Fibroblast of skin of left quadriceps (primary cell): ENCODE measurements around the gene COX6B2.
A peak's percentile ranks its signal among the peaks of the same experiment; 100 is the strongest.
"Not testable (repeated sequence)": the region's sequence is repeated elsewhere in the genome, so short reads cannot be mapped to it uniquely, and the experiment has no call there.

ENCODE experiments used
- DNase-seq, 2 experiments: peaks; one replicate each; pipeline ENCODE4 v3.0.0-alpha.2; 2013; ENCODE audit warnings: low read depth in 2 of 2

COX6B2 gene, protein sequence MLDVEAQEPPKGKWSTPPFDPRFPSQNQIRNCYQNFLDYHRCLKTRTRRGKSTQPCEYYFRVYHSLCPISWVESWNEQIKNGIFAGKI

DNA sequence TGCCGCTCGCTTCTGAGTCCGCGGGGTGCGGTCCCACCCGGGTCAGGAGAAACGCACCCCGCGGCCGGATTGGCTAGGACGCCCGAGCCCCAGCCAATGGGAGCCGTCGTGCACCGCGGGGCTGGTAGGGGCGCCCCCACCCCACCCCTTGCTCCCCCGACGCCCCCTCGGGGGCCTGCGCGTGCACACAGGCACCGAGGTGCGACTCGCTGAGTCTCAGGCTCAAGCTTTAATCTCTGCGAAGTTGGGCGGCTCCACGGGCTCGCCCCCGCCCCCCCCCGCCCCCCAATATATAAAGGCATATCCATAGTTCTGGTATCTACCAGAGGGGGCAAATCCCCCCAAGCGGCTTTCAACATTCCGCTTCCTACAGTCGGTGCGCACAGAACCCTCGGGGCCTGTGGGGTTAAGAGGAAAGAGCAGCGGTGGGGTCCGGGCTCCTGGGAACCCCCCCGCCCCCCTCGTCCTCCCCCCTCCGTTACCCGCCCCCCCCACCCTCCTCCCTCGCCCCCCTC lies at the start of gene COX6B2:
Gene COX6B2, minus strand, starts transcription at position 22 of the 515 bp plus-strand sequence. CDS start 198 bp downstream, outside the sequence.
- no peak for DNase-seq

DNA sequence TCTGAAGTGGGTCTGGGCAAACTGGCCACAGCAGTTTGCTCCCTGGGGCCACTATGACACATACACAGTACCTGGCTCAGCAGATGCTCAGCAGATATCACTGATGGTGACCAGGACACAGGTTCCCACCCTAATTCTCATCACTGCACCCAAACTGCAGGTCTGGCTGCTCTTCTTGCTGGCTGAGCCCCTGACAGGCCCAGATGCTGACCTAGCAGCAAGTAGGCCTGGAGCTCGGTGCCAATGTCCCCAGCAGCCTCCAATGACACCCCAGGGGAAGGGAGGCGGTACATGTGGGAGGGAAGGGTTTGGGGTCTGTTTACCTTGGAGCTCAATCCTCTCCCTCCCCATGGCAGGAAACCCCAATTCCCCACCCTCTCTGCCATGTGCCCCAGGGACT lies 48.0 kb upstream of the COX6B2 start:
- DNase-seq = no peak

DNA sequence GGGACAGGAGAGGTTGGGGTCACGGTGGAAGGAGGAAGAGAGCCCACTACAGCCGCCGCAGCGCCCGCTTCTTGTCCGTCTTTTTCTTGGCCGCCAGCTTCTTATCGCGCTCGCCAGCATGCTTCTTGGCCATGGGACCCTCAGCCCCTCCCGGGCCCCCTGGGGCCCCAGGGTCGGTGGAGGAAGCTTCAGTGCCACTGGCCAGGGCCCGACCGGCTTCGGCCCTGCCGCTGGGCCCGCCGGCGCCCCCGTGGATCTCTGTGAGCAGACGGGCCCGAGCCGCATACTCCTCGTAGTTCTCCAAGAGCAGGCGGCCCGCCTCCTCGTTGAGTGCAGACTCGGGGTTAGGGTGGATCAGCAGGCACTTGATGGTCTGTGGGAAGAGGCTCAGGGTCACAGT lies 46.9 kb upstream of the COX6B2 start:
- not testable (repeated sequence) for DNase-seq

DNA sequence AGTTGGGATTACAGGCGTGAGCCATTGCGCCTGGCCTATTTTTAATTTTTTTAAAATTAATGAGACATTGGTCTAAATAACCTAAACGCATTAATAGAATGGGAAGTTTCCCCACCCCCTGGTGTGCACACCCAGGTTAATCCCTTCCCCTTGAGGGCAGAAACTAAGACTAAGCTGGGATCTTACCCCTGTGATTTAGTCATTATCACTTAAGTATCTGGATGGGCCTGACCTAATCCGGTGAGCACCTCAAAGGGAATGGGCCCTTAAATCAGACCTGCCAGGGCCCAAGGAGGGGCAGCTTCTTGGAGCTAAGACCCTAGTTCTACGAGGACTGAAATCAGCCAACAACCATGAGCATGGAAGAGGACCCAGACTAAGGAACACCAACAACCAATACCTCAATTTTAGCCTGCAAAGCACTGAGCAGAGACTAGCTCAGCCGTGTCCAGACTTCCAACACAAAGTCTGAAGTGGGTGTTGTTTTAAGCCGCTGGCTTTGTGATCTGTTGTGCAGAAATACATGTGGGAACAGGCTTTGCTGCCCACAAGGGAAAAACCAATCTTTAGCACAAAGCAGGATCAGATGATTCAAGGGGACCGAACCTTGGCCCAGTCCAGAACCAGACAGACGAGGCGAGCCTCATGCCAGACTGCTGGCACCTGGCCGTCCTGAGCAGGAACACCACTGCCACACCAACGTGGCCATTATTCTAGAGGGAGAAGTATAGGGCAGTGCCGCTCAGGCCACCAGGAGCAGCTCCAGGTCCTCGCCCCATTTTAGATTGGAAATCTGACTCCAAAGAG lies 46.0 kb upstream of the COX6B2 start:
- DNase-seq = no peak

DNA sequence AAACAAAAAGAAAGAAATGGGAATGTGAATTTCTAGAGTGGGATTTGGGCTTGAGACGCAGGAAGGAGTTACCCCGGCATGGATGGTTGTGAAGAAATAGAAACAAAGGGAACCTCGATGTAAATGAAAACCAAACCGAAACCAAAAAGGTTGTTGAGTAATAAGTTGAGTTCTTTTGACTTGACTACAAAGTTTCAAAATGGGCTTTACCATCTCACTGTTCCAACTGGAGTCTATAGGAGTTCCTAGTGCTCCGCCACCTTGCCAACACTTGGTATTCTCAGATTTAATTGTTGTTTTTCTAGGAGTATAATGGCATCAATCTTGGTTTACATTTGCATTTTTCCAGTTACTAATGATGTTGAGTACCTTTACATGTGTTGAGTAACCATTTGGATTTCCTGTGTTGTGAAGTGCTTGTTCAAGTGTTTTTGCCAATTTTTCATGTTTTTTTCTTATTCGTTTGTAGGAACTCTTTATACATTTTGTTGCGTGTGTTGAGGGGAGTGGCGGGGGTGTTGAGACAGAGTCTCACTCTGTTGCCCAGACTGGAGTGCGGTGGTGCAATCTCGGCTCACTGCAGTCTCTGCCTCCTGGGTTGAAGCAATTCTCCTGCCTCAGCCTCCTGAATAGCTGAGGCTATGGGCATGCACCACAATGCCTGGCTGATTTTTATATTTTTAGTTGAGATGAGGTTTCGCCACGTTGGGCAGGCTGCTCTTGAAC lies 43.8 kb upstream of the COX6B2 start:
- DNase-seq = no peak

DNA sequence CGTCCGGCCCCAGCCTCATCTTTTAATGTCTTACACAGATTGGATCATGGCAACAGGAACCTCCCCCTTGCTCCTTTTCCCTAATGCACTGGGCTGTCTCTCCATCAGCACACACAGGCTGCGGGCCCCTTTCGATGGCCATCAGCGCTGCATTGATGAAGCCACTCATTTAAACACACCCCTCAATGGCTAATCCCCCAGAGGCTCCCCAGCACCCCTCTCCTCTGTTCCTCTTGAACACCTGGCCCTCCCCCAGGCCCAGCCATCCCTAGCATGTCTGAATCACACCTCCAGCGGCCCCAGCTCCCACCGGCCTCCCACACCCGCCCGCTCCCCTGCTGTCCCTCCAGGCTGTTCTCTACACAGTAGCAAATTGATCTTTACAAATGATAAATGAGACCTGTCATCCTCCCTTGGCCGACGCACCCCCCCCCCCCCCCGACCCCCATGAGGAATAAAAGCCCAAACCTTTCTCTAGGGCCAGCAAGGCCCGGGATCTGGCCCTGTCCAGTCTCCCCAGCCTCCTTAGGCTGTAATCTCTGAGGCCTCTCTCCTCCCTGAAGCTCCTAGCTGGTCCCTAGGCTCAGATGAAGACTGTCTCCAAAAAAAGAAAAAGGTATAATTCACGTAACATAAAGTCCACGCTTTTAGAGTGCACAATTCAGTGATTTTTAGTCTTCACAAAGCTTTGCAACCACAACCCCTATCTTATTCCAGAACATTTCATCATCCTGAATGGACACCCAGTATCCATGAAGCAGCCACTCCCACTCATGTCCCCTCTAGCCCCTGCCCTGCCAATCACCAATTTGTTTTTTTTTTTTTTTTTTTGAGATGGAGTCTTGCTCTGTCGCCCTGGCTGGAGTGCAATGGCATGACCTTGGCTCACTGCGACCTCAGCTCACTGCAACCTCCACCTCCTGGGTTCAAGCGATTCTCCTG lies 38.6 kb upstream of the COX6B2 start:
- DNase-seq = no peak

DNA sequence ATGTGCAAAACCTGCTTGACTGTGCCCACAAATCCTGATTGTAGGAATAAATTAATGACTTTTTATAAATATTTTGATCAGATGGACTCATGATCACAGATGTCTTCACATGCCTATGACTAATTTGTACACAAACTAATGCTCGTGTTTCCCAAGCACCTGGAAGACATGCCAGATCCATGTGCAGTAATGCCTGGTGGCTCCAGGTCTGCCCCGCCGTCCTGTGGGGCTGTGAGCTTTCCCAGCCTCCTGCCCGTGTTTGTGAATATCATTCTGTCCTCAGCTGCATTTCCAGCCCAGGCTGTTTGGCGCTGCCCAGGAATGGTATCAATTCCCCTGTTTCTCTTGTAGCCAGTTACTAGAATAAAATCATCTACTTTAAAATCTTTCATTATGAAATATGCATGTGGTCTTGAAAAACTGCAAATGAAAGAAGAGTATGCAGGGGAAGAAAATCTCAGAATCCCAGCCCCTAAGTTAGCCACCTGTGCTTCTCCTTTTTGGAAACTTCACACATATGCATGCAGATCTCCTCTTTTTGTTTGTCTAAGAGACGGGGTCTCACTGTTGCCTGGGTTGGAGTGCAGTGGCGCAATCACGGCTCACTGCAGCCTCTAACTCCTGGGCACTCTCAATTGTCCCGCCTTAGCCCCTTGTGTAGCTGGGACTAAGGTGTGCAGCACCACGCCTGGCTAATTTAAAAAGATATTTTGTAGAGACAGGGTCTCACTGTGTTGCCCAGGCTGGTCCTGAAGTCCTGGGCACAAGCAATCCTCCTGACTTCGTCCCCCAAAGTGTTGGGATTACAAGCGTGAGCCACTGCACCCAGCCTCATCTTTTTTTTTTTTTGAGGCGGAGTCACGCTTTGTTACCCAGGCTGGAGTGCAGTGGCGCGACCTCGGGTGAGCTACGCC lies 37.4 kb upstream of the COX6B2 start:
- no peak for DNase-seq

DNA sequence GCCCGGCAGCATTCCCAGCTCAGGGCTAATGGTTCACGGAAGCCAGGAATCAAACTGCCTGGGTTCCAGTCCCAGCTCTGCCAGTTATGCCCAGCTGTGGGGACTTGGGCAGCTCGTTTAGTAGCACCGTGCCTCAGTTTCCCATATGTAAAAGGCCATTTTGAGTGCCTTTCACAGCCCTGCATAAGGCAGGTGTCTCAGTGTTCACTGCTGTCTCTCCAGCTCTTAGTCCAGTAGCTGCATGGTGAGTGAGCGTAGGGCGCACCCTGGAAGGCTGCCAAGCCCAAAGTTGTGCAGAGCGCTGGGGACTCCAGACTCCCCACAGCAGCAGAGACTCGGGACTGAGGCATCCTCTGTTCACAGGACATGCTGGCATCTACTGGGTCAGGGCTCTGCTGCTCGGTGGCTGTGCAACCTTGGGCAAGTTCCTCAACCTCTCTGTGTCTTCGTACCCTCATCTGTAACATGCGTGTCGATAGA lies 36.7 kb upstream of the COX6B2 start:
- no peak for DNase-seq

DNA sequence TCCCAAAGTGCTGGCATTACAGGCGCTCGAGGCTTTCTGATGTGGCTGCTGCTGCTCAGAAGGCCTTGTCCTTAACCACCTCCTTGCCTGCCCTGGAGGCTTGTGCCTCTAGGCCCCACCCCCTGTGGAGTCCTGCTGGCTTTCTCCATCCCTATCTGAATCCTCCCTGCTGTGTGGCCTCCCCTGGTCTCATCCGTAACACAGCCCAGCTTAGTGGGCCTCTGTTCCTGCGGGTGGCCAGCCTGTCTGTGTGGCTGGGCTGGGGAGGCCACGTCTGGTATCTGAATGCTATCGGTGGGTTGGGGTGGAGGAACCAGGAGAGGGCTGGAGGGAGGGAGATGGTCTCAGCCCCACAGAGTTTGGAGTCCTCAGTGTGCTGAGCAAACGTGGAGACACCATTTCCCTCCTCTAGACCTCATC lies 36.0 kb upstream of the COX6B2 start:
- no peak for DNase-seq

DNA sequence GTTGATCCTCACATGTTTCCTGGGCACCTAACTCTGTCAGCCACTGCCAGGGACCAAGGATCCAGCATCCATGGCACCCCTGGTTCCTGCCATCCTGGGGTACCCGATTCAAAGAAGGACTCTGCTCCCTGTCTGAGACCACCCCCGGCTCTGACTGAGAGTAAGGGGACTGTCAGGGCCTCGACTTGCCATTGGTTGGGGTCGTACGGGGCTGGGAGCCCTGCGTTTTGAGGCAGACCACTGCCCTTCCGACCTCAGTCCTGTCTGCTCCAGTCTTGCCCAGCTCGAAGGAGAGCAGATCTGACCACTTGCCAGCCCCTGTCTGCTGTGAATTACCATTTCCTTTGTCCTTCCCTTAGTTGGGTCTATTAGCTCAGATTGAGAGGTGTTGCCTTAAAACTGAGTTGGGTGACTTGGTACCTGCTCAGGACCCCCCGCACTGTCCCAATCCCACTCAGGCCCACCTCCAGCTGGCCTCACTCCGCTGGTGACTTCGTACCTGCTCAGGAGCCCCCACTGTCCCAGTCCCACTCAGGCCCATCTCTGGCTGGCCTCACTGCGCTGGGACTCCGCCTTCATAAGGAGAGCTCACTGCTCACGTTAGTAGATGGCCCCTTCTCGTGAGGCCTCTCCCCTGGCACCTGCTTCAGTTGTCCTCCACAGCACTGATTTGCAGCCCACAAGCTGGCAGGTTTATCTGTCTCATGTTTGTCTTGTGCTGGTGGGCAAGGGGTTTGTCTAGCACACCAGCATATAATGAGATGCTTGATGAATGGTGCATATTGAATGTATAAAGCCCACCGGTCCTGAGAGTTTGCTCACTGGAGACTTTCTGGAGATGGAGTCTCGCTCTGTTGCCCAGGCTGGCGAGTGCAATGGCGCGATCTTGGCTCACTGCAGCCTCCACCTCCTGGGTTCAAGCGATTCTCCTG lies 35.1 kb upstream of the COX6B2 start:
- no peak for DNase-seq

DNA sequence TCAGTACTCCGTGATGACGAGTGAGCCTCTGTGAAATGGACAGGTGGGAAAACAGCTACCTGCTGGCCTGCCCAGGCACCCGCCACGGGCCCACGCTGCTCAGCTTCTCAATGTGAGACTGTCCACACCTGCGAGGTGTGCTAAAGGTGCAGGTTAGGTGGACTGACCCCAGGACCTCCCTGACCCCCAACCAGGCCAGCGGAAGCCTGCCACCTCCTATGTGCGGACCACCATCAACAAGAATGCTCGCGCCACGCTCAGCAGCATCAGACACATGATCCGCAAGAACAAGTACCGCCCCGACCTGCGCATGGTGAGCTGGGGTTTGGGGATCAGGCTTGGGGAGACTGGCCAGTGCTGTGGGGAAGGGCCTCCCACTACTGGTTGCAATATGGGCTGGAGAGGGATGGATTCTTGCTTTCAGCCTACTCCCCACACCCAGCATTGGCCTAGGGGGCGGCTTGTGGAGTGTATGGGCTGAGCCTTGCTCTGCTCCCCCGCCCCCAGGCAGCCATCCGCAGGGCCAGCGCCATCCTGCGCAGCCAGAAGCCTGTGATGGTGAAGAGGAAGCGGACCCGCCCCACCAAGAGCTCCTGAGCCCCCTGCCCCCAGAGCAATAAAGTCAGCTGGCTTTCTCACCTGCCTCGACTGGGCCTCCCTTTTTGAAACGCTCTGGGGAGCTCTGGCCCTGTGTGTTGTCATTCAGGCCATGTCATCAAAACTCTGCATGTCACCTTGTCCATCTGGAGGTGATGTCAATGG lies 33.4 kb upstream of the COX6B2 start:
- DNase-seq = no peak

DNA sequence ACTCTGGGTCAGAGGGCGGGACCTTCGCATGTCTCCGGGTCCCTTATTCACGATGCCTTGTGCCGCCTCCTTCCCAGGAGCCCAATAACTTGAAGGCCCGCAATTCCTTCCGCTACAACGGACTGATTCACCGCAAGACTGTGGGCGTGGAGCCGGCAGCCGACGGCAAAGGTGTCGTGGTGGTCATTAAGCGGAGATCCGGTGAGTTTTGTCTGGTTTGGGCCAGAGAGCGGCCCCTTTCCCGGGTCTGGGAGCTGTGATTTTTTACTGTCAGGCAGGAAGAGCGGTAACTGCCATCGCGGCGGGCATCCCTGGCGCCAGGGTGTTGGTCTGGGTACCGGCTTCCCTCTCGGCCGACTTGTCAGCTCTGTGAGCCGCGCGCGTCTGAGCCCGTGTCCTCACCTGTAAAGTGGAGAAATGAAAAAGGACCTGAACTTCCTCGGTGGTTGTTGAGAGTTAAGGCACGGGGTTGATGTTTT lies 32.0 kb upstream of the COX6B2 start:
- no peak for DNase-seq

DNA sequence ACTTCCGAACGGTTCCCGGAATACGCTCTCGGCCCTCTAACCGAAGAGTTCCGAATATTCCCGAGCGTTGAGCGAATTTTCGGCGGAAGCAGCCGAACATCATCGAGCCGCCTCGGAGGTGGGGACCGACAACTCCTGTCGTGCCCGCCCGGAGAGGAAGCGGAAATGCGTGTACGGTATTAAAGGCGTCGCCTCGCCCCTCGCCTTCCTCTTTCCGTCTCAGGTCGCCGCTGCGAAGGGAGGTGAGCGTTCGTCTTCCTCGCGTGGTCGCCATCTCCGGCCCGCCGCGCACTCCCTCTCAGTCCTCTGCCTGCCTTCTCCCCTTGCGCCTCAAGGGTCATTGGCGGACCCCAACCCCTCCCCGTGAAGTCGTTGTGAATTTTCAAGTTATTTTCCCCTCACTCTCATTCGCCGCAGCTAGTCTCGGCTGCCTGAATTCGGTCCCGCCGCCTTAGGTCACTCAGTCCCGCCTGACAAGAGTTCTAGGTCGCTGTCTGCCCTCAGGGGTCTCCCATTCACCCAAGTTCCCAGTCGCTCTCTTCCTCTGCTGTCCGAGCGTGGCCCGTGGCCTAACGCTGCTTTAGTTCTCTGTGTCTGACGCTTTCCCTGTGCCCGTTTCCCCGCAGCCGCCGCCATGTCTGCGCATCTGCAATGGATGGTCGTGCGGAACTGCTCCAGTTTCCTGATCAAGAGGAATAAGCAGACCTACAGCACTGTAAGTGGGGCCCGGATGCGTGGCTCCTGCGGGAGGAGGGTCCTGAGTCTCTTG lies 31.4 kb upstream of the COX6B2 start, which contains the start of gene RPL28:
Gene RPL28, plus strand, starts transcription at position 209 of the 769 bp plus-strand sequence. Its CDS starts 426 bp downstream, at position 635.
- peak; percentile 95 to 96 for DNase-seq

DNA sequence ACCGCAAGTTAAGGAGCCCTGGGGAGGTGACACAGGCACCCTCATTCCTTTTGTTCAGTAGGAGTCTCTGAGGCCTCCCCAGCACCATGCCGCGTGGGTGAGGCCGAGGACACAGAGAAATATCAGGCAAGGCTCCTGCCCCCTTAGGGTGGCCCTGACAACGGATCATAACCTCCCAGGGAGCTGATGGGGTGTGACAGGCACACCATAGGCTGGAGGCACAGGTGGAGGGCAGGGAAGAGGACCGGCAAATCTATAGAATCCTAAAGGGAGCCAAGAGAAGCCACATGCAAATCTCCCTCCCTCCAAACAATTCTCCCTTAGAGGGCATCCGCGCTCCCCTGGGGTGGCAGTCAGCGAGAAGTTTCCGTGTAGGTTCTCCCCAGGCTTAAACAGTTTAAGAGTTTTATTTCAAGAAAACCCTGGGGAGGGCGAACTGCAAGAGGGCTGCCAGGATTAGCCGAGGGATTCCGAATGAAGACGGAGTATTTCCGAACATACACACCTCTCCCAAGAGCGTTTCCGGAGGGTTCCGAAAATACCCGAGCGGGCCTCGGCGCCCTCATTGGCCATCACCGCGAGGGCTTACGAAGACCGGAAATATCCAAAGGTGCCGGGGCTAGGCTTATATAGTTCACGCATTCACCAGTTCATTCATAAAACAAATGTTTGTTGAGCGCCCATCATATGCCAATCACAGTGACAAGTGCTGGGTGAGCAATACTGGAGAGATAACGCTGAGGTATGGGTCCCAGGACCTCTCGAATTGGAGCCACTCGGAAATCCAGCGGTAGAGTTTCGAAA lies 30.6 kb upstream of the COX6B2 start:
- peak; percentile 89 to 90 for DNase-seq

DNA sequence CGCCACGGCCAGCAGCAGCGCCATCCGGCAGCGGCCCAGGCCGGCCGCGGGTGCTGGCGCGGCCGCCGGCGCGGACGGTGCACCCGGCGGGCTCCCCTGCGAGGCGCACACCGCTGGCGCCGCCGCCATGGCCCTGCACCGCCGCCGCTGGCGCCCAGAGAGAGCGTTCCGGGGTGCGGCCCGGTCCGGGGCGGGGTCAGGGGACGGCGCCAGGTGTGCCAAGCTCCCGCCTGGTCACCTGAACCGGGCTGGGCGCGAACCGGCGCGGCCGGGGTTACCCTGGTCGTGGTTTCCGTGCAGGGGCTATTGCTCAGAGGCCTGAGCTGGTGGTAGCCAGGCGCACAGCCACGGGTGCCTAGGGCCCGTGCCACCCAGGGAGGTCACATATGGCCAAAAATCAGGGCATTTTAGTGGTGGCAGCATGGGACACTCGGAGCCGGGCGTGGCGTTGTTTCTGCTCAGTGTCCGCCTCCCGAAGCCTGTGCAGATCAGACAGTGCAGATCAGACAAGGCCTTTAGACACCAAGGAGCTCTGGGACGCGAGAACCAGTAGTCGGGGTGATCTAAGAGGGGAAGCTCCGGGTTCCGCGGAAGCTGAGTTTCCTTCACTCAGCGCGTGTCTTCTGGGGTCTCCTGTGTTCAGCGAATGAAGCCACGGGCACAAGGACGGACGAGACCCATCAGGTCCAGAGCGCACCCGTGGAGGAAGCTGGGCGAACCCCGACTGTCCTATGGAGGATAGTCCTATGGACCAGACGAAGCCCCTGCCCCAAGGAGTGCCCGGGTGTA lies 29.8 kb upstream of the COX6B2 start, which contains the start of gene TMEM238:
Gene TMEM238, minus strand, starts transcription at position 162 of the 789 bp plus-strand sequence. Its CDS starts 33 bp downstream, at position 129.
- DNase-seq = no peak
